ENCODE measurements around the gene GBF1. TPM values are rescaled to one million over a fixed set of nuclear protein-coding genes. Genes with fewer than 3 reads are reported as not detected.
A peak's percentile ranks its signal among the peaks of the same experiment; 100 is the strongest.

The GBF1 gene
- total RNA-seq, 1 experiment from 2014 or later, result 50.6 TPM

GRCh38 chr10:102332772-102333171, 87.4 kb downstream of the GBF1 start:
- no peaks in the 10 kb centered on the region for H3K9me3 Mint-ChIP-seq (ENCODE audit: unreplicated experiment)
- intact Hi-C loops (cut with micrococcal nuclease), result no loop called here
- no peaks in the 10 kb centered on the region for H3K27me3 Mint-ChIP-seq (ENCODE audit: insufficient read depth, unreplicated experiment)
- no TSS peak for BruUV-seq (replicated peaks)
- H3K4me3 Mint-ChIP-seq (ENCODE audit: unreplicated experiment), result no peak overlapping the region
- no peak for DNase-seq (ENCODE audit: unreplicated experiment)
- H3K4me1 Mint-ChIP-seq (ENCODE audit: insufficient read depth, unreplicated experiment), result peaks cover 7% of the 10 kb centered on the region
- no peak for TF ChIP-seq CTCF (IDR thresholded peaks at IDR 0.05; ENCODE audit: unreplicated experiment)
- H3K27ac Mint-ChIP-seq (ENCODE audit: low read depth, unreplicated experiment), result no peak overlapping the region
- peaks cover 28% of the 10 kb centered on the region for H3K36me3 Mint-ChIP-seq (ENCODE audit: insufficient read depth, unreplicated experiment)
- CTCF ChIA-PET, result interaction anchor here (0.6 kb wide), 1 partner anchor 39 kb away, joined by 3 read pairs; no protein-coding TSS in a partner anchor
- POLR2A ChIA-PET, result no interaction called here

GRCh38 chr10:102334101-102334500, 88.8 kb downstream of the GBF1 start:
- no TSS peak for BruUV-seq (replicated peaks)
- no peak overlapping the region for H3K27ac Mint-ChIP-seq (ENCODE audit: low read depth, unreplicated experiment)
- intact Hi-C loops (cut with micrococcal nuclease), result no loop called here
- H3K4me1 Mint-ChIP-seq (ENCODE audit: insufficient read depth, unreplicated experiment), result peaks cover 7% of the 10 kb centered on the region
- POLR2A ChIA-PET, result interaction anchor here (0.7 kb wide), 1 partner anchor 25 kb away, joined by 4 read pairs; no protein-coding TSS in a partner anchor
- H3K4me3 Mint-ChIP-seq (ENCODE audit: unreplicated experiment), result no peak overlapping the region
- peaks cover 30% of the 10 kb centered on the region for H3K36me3 Mint-ChIP-seq (ENCODE audit: insufficient read depth, unreplicated experiment)
- H3K9me3 Mint-ChIP-seq (ENCODE audit: unreplicated experiment), result no peaks in the 10 kb centered on the region
- no peak for DNase-seq (ENCODE audit: unreplicated experiment)
- CTCF ChIA-PET, result interaction anchor here (0.6 to 1.2 kb wide), 5 partner anchors 15 to 421 kb away, joined by 3 to 6 read pairs (median 3); no protein-coding TSS in a partner anchor
- no peak for TF ChIP-seq CTCF (IDR thresholded peaks at IDR 0.05; ENCODE audit: unreplicated experiment)
- no peaks in the 10 kb centered on the region for H3K27me3 Mint-ChIP-seq (ENCODE audit: insufficient read depth, unreplicated experiment)

GRCh38 chr10:102335184-102335583, 89.9 kb downstream of the GBF1 start:
- Mint-ChIP-seq H3K27me3 (ENCODE audit: insufficient read depth, unreplicated experiment) (no peaks in the 10 kb centered on the region), H3K36me3 (ENCODE audit: insufficient read depth, unreplicated experiment) (peaks cover 22% of the 10 kb centered on the region), H3K9me3 (ENCODE audit: unreplicated experiment) (no peaks in the 10 kb centered on the region), H3K27ac (ENCODE audit: low read depth, unreplicated experiment) (peak overlapping the region; percentile 86), H3K4me1 (ENCODE audit: insufficient read depth, unreplicated experiment) (peaks cover 7% of the 10 kb centered on the region), H3K4me3 (ENCODE audit: unreplicated experiment) (no peak overlapping the region)
- ChIA-PET CTCF (interaction anchor here (0.6 to 2.6 kb wide), 4 partner anchors 16 to 106 kb away, joined by 3 to 13 read pairs (median 7); no protein-coding TSS in a partner anchor), POLR2A (no interaction called here)
- TF ChIP-seq CTCF (IDR thresholded peaks at IDR 0.05; ENCODE audit: unreplicated experiment), result no peak
- no TSS peak for BruUV-seq (replicated peaks)
- peak; percentile 72 for DNase-seq (ENCODE audit: unreplicated experiment)
- intact Hi-C loops (cut with micrococcal nuclease), result no loop called here

- H3K9me3 Mint-ChIP-seq (ENCODE audit: unreplicated experiment), result no peaks in the 10 kb centered on the region
- H3K27ac Mint-ChIP-seq (ENCODE audit: low read depth, unreplicated experiment), result peak overlapping the region; percentile 7
- no TSS peak for BruUV-seq (replicated peaks)
- intact Hi-C loops (cut with micrococcal nuclease), result no loop called here
- ChIA-PET CTCF (interaction anchor here (0.8 to 4.9 kb wide), 5 partner anchors 11 to 112 kb away, joined by 3 to 34 read pairs (median 4); no protein-coding TSS in a partner anchor), POLR2A (interaction anchor here (0.8 to 1.4 kb wide), 4 partner anchors 9 to 112 kb away, joined by 3 to 6 read pairs (median 4); partner anchors contain the start of gene GBF1)
- no peak for TF ChIP-seq CTCF (IDR thresholded peaks at IDR 0.05; ENCODE audit: unreplicated experiment)
- DNase-seq (ENCODE audit: unreplicated experiment), result no peak
- no peaks in the 10 kb centered on the region for H3K27me3 Mint-ChIP-seq (ENCODE audit: insufficient read depth, unreplicated experiment)
- H3K36me3 Mint-ChIP-seq (ENCODE audit: insufficient read depth, unreplicated experiment), result peaks cover 23% of the 10 kb centered on the region
- peaks cover 20% of the 10 kb centered on the region for H3K4me1 Mint-ChIP-seq (ENCODE audit: insufficient read depth, unreplicated experiment)
- no peak overlapping the region for H3K4me3 Mint-ChIP-seq (ENCODE audit: unreplicated experiment)
Observed at GRCh38 chr10:102341038-102341688, 95.8 kb downstream of the GBF1 start.
